Ovary (tissue), 9 donors: ENCODE measurements around the gene C1orf115. TPM values are rescaled to one million over a fixed set of nuclear protein-coding genes. Genes with fewer than 3 reads are reported as not detected.

Experiments used
- DNase-seq, 5 donors: peaks; one replicate each; pipeline ENCODE4 v3.0.0-alpha.2; 2019 to 2020
- H3K27ac ChIP-seq, 2 donors: fragments of 200-600 bp; one replicate each; pipeline versions ENCODE4 v1.5.1 to v1.8.0; 2019 to 2022
- H3K27me3 ChIP-seq: fragments of 200-600 bp; one replicate; pipeline ENCODE4 v1.8.0; 2022
- H3K36me3 ChIP-seq: fragments of 200-600 bp; sonication (generic); one replicate; pipeline ENCODE4 v1.5.1; 2019
- H3K4me1 ChIP-seq: one replicate; pipeline ENCODE4 v1.8.1; 2013; ENCODE audit warnings: mild to moderate bottlenecking, moderate library complexity; ENCODE audit not compliant: insufficient read depth
- H3K4me3 ChIP-seq: fragments of 200-600 bp; sonication (generic); one replicate; pipeline ENCODE4 v1.5.1; 2017
- H3K9me3 ChIP-seq, 2 donors: fragments of 200-600 bp in 1 of 2; sonication (generic) in 1 of 2; one replicate each; pipeline versions ENCODE4 v1.5.1 to v1.8.1; 2013 to 2019; ENCODE audit warnings: mild to moderate bottlenecking in 1 of 2, moderate library complexity in 1 of 2
- EP300 ChIP-seq: sonication (generic); formaldehyde crosslinking; IDR thresholded peaks from one replicate; pipeline ENCODE4 v1.6.1; 2017; ENCODE audit warnings: antibody characterized with exemption
- POLR2A ChIP-seq: fragments of 450-650 bp; IDR thresholded peaks from one replicate; pipeline ENCODE4 v1.6.1; 2017; ENCODE audit warnings: antibody characterized with exemption, mild to moderate bottlenecking, moderate library complexity
- WGBS, 3 donors: extraction: QIAGEN DNeasy Blood & Tissue Kit in 1 of 3; methylation state at CpG; one replicate each; pipeline versions ENCODE4 v1.1.5 to v1.1.7; 2013 to 2017; 5-methylcytosine and 5-hydroxymethylcytosine counted together
- intact Hi-C, 4 donors: fragments of 100-400 bp; cut with DNase I; formaldehyde crosslinking; loops; one replicate each; pipeline versions ENCODE4 v1.11.0 to v1.15.1; 2022 to 2023
- polyA plus RNA-seq, 2 donors: library from polyadenylated mRNA; stranded (reverse); fragments of 200-250 nt in 1 of 2; fragments of 350-450 nt in 1 of 2; fragmentation: Illumina TruSeq in 1 of 2; extraction: RNeasy Lipid Tissue Mini Kit (QIAGEN cat#74804) in 1 of 2; gene quantifications; one replicate each; pipeline ENCODE4 v1.2.3, GENCODE V29; 2013 to 2014
- total RNA-seq, 7 donors: library from RNA; depleted of rRNA in 2 of 7; stranded (reverse); fragments of >200 nt in 2 of 7; fragmentation: NEBNext Ultra II Directional in 3 of 7; extraction: Animal tissue kit (Norgen Biotek cat#: 25700) in 3 of 7; gene quantifications; one replicate each; pipeline versions ENCODE4 v1.1.0 to v1.2.4, GENCODE V29; 2016 to 2023
- TF ChIP-seq, protein P1 (sequence below), 3 donors: fragments of 450-650 bp in 2 of 3; fragments of 200-600 bp in 1 of 3; IDR thresholded peaks; one replicate each; pipeline versions ENCODE4 v1.5.1 to v1.8.0; 2016 to 2022; ENCODE audit warnings: antibody characterized with exemption in 3 of 3, mild to moderate bottlenecking in 1 of 3
- donor health status: DM: no; HTN: no; CAD: no; lungs with moderate emphysema.
- donor health status: DM: no; HTN: no; CAD: no.
- donor health status: Bipolar disorder and iron deficiency.
- donor health status: DM: yes; HTN: yes; CAD: no.
- donor health status: DM: no; HTN: no; CAD: no.
- donor health status: DM: yes; HTN: yes; CAD: no.

C1orf115 gene
- total and polyA plus RNA-seq, 9 donors, result 10.0 to 23.8 (median 17.6) TPM

DNA sequence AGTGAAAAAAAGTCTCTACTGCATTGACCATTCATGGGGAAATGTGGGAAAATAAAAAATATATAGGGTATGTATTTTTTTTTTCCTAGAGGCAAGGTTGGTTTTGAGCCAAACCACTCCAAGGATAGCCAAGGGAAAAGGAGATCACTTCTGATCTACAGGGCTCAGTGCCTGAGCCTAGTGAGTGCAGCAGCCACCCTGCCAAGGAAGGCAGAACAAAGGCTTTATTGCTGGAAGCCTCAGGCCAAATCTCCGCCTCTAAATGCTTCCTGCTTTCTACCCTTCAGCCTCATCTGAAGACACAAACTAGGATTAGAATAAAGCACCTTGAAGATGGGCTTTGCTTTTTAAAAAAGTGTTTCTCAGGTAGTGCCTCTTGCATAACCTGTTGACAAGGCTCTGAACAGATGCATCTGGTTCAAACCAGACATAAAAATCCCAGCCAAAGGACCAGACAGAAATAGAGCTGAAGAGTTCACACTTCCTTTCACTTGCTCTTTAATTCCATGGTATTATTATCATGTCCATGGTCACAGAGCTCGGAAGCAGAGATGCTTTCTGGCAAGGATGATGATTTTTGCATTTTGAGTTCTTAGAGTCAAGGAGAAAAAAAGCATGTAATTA is 10.5 kb downstream of the C1orf115 start:
- Histone ChIP-seq H3K27me3 (no peaks in the 10 kb centered on the region), H3K36me3 (no peaks in the 10 kb centered on the region), H3K4me1 (no peaks in the 10 kb centered on the region), H3K27ac (no peak overlapping the region), H3K4me3 (no peak overlapping the region), H3K9me3 (no peaks in the 10 kb centered on the region)
- DNase-seq, result no peak
- TF ChIP-seq EP300 (no peak), POLR2A (no peak)
- intact Hi-C loops, result no loop called here
- WGBS, 3 donors, result 43 to 47% (median 43%) methylated on average over 2 of the region's 2 CpGs

DNA sequence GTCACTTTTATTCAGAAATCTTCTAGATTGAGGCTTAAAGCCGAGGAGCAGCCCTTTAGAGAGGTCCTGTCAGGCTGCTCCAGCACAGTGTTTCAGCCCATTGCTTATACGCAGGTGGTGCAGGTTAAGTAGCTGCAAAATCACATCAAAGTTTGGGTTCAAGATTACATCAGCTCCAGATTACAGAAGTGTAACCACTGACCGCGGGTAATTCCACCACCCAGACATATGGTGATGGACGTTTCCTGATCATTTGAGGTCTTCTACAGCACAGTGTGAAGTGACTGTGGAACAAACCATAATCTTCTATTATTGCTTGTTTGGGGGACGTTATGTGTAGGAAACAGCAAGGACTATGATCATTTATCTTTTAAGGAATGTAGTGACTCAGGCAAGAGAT is 11.8 kb downstream of the C1orf115 start:
- 78 to 83% (median 81%) methylated on average over 6 of the region's 6 CpGs for WGBS, 3 donors
- Histone ChIP-seq H3K27me3 (no peaks in the 10 kb centered on the region), H3K27ac (no peak overlapping the region), H3K36me3 (no peaks in the 10 kb centered on the region), H3K4me1 (peaks cover 2% of the 10 kb centered on the region), H3K9me3 (no peaks in the 10 kb centered on the region), H3K4me3 (no peak overlapping the region)
- DNase-seq, result no peak
- TF ChIP-seq, protein P1, sequence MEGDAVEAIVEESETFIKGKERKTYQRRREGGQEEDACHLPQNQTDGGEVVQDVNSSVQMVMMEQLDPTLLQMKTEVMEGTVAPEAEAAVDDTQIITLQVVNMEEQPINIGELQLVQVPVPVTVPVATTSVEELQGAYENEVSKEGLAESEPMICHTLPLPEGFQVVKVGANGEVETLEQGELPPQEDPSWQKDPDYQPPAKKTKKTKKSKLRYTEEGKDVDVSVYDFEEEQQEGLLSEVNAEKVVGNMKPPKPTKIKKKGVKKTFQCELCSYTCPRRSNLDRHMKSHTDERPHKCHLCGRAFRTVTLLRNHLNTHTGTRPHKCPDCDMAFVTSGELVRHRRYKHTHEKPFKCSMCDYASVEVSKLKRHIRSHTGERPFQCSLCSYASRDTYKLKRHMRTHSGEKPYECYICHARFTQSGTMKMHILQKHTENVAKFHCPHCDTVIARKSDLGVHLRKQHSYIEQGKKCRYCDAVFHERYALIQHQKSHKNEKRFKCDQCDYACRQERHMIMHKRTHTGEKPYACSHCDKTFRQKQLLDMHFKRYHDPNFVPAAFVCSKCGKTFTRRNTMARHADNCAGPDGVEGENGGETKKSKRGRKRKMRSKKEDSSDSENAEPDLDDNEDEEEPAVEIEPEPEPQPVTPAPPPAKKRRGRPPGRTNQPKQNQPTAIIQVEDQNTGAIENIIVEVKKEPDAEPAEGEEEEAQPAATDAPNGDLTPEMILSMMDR (IDR thresholded peaks at IDR 0.05), result no peak
- TF ChIP-seq POLR2A, result no peak
- no peak for TF ChIP-seq EP300
- intact Hi-C loops, result no loop called here

DNA sequence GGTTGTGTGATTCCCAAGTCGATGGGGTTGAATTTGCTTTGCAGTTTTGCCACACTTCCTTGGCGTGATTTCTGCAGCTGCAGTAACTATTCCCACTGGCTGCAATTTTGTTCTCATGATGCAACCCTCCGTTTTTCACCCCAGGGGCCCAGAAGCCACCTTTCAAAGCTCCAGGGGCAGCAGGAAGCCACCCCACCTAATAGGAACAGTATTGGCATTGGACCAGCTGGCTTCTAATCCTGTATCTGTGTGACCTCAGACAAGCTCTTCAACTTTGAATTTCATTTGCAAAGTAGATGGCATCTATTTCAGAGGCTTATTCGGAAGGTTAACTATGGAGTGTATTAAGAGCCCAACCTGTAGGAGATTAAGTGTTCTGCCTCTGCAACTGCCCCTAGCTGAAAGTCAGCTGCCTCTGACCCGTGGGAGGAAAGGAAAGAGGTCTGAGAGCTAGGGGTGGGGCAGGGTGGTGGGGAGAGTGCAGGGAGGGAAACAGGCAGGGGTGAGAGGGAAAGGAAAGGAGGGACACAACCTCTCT is 12.6 kb downstream of the C1orf115 start:
- peaks cover 2% of the 10 kb centered on the region for H3K4me1 ChIP-seq
- no peak overlapping the region for H3K27ac ChIP-seq
- H3K36me3 ChIP-seq, result no peaks in the 10 kb centered on the region
- no peak for DNase-seq
- H3K27me3 ChIP-seq, result no peaks in the 10 kb centered on the region
- H3K4me3 ChIP-seq, result no peak overlapping the region
- 73 to 74% (median 74%) methylated on average over 5 of the region's 5 CpGs for WGBS, 3 donors
- intact Hi-C loops, result no loop called here
- no peaks in the 10 kb centered on the region for H3K9me3 ChIP-seq
- TF ChIP-seq POLR2A (no peak), EP300 (no peak)
- TF ChIP-seq, protein P1 (IDR thresholded peaks at IDR 0.05), result no peak

DNA sequence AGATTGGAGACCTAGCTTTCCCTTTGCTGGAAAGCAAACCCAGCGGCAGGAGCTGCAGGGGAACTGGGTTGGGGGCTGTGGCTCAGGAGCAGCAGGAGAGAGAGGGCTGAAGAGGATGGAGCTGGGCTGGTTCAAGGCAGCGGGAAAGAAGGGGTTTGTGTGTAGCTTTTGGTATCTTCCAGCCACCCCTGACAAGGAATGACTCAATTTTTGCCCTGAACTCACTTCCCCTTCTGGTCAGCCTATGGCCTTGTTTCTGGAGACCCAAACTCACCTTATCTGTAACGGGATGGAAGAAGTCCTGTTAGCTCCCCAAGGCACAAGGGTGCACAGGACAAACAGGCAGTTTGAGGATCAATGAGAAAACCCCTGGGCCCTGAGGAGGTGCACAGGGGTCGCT is 13.1 kb downstream of the C1orf115 start:
- Histone ChIP-seq H3K27me3 (no peaks in the 10 kb centered on the region), H3K4me1 (peaks cover 2% of the 10 kb centered on the region), H3K9me3 (no peaks in the 10 kb centered on the region), H3K36me3 (no peaks in the 10 kb centered on the region), H3K4me3 (no peak overlapping the region), H3K27ac (no peak overlapping the region)
- DNase-seq, result no peak
- intact Hi-C loops, result no loop called here
- TF ChIP-seq POLR2A (no peak), EP300 (no peak)
- TF ChIP-seq, protein P1 (IDR thresholded peaks at IDR 0.05), result no peak
- WGBS, 3 donors, result 82 to 92% (median 91%) methylated on average over 4 of the region's 4 CpGs

DNA sequence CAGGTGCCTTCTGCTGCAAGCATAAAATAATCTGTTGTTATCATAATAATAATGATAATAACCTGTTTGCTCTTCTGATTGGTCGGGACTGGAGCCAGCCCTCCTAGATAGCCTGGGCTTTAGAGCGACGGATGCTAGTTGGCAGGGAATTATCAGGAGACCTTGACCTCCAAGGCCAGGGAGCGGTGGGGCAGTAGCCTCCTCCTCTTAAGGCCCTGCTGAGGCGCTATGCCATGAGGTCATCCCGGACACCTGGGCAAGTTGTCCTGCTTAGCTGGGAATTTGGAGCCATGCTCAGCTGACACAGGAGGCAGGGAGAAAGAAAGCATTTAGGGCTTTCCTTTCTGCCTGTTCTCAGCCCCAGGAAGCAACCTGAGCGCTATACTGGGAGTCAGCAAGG is 15.6 kb downstream of the C1orf115 start:
- TF ChIP-seq EP300, result no peak
- TF ChIP-seq, protein P1 (IDR thresholded peaks at IDR 0.05), result no peak
- no peak for TF ChIP-seq POLR2A
- WGBS, 3 donors, result 31 to 44% (median 33%) methylated on average over 7 of the region's 7 CpGs
- no peak overlapping the region for H3K4me3 ChIP-seq
- intact Hi-C loops, result no loop called here
- no peaks in the 10 kb centered on the region for H3K9me3 ChIP-seq
- peak in 1 of 5 donors; percentile 52 for DNase-seq
- H3K27ac ChIP-seq, result peak overlapping the region in 1 of 2 donors; percentile 19
- H3K27me3 ChIP-seq, result no peaks in the 10 kb centered on the region
- peaks cover 3% of the 10 kb centered on the region for H3K4me1 ChIP-seq
- no peaks in the 10 kb centered on the region for H3K36me3 ChIP-seq
